ENCODE data around the gene SERINC5. TPM values are rescaled to one million over a fixed set of nuclear protein-coding genes. Genes with fewer than 3 reads are reported as not detected.

Gene SERINC5
- total RNA-seq, 1 donor from 2014 or later = 57.3 TPM

DNA sequence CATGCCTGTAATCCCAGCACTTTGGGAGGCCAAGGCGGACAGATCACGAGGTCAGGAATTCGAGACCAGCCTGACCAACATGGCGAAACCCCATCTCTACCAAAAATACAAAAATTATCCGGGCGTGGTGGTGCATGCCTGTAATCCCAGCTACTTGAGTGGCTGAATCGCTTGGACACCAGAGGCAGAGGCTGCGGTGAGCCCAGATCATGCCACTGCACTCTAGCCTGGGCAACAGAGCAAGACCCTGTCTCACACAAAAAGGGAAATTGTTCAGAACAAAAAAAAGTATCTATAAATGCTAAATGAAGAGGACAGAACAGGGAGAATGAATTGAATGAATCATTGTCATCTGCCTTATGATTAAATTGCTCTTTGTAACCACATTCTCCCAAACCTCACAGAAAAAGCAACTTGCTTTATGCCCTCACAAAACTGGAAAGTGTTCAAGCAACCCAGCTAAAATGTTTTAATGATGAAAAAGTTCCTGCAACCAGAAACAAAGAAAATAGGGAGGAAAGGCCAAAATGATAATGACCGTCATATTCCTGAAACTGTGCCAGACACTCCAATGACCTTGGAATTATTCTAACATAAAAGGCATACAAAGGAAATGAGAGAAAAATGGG, 83.7 kb downstream of the SERINC5 start:
- no peaks in the 10 kb centered on the region for H3K4me1 ChIP-seq (ENCODE audit: insufficient read depth, low read length)
- peaks cover 6% of the 10 kb centered on the region for H3K36me3 ChIP-seq (ENCODE audit: insufficient read depth, low read length)
- no peak for TF ChIP-seq EZH2 (IDR thresholded peaks at IDR 0.05; ENCODE audit: insufficient read depth, low read length)
- TF ChIP-seq, protein P1, sequence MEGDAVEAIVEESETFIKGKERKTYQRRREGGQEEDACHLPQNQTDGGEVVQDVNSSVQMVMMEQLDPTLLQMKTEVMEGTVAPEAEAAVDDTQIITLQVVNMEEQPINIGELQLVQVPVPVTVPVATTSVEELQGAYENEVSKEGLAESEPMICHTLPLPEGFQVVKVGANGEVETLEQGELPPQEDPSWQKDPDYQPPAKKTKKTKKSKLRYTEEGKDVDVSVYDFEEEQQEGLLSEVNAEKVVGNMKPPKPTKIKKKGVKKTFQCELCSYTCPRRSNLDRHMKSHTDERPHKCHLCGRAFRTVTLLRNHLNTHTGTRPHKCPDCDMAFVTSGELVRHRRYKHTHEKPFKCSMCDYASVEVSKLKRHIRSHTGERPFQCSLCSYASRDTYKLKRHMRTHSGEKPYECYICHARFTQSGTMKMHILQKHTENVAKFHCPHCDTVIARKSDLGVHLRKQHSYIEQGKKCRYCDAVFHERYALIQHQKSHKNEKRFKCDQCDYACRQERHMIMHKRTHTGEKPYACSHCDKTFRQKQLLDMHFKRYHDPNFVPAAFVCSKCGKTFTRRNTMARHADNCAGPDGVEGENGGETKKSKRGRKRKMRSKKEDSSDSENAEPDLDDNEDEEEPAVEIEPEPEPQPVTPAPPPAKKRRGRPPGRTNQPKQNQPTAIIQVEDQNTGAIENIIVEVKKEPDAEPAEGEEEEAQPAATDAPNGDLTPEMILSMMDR (IDR thresholded peaks at IDR 0.05; ENCODE audit: insufficient read depth, low read depth, low read length) = no peak
- no peak for FAIRE-seq
- Mint-ChIP-seq H3K27me3 (ENCODE audit: low read depth, unreplicated experiment) (no peaks in the 10 kb centered on the region), H3K4me1 (ENCODE audit: low read depth, unreplicated experiment) (no peaks in the 10 kb centered on the region), H3K27ac (ENCODE audit: unreplicated experiment) (no peak overlapping the region), H3K36me3 (ENCODE audit: low read depth, unreplicated experiment) (peaks cover 29% of the 10 kb centered on the region), H3K9me3 (ENCODE audit: unreplicated experiment) (no peaks in the 10 kb centered on the region), H3K4me3 (ENCODE audit: unreplicated experiment) (no peak overlapping the region)
- no peaks in the 10 kb centered on the region for H3K79me2 ChIP-seq (ENCODE audit: insufficient read depth, low read length)
- DNase-seq (ENCODE audit: low read depth) = peak; percentile 56
- no peak overlapping the region for H3K27ac ChIP-seq (ENCODE audit: low read depth, low read length)
- no peaks in the 10 kb centered on the region for H4K20me1 ChIP-seq (ENCODE audit: insufficient read depth, low read length)
- H3K9me3 ChIP-seq (ENCODE audit: insufficient read depth, low read depth, low read length) = no peaks in the 10 kb centered on the region
- H3K4me2 ChIP-seq (ENCODE audit: low read length) = no peak overlapping the region
- no peaks in the 10 kb centered on the region for H3K27me3 ChIP-seq (ENCODE audit: insufficient read depth, low read length)
- H2AFZ ChIP-seq (ENCODE audit: low read depth, low read length) = no peak overlapping the region
- no peak overlapping the region for H3K9ac ChIP-seq (ENCODE audit: low read length)
- no peak overlapping the region for H3K4me3 ChIP-seq (ENCODE audit: insufficient read depth, low read depth, low read length)

DNA sequence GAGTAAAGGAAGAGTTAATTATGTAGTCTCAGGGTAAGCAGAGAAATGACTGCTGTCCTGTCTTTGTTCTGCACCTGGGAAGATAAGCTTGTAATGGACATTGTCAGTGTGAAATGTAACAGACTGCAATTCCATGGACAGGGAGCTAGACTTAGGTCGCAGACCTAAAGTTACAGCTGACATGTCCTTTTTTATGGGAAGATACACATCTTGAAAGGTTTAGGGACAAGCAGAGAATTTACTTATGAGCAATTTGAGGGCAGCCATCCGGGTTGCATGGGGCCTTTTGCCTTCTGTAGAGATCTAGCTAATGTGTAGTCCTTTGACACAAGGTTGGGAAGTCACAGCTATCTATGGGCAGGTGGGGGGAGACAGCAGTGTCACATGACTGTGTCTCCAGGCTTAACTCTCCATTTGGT, 85.7 kb downstream of the SERINC5 start:
- Histone ChIP-seq H3K4me2 (ENCODE audit: low read length) (no peak overlapping the region), H3K27me3 (ENCODE audit: insufficient read depth, low read length) (no peaks in the 10 kb centered on the region), H4K20me1 (ENCODE audit: insufficient read depth, low read length) (no peaks in the 10 kb centered on the region), H3K9me3 (ENCODE audit: insufficient read depth, low read depth, low read length) (no peaks in the 10 kb centered on the region), H3K4me3 (ENCODE audit: insufficient read depth, low read depth, low read length) (no peak overlapping the region), H3K79me2 (ENCODE audit: insufficient read depth, low read length) (no peaks in the 10 kb centered on the region), H2AFZ (ENCODE audit: low read depth, low read length) (no peak overlapping the region), H3K36me3 (ENCODE audit: insufficient read depth, low read length) (peaks cover 6% of the 10 kb centered on the region), H3K9ac (ENCODE audit: low read length) (no peak overlapping the region), H3K4me1 (ENCODE audit: insufficient read depth, low read length) (no peaks in the 10 kb centered on the region), H3K27ac (ENCODE audit: low read depth, low read length) (no peak overlapping the region)
- no peak for DNase-seq (ENCODE audit: low read depth)
- Mint-ChIP-seq H3K27ac (ENCODE audit: unreplicated experiment) (peak overlapping the region; percentile 31), H3K36me3 (ENCODE audit: low read depth, unreplicated experiment) (peaks cover 26% of the 10 kb centered on the region), H3K4me1 (ENCODE audit: low read depth, unreplicated experiment) (no peaks in the 10 kb centered on the region), H3K4me3 (ENCODE audit: unreplicated experiment) (no peak overlapping the region), H3K27me3 (ENCODE audit: low read depth, unreplicated experiment) (no peaks in the 10 kb centered on the region), H3K9me3 (ENCODE audit: unreplicated experiment) (no peaks in the 10 kb centered on the region)
- no peak for FAIRE-seq
- TF ChIP-seq, protein P1 (IDR thresholded peaks at IDR 0.05; ENCODE audit: insufficient read depth, low read depth, low read length) = no peak
- TF ChIP-seq EZH2 (IDR thresholded peaks at IDR 0.05; ENCODE audit: insufficient read depth, low read length) = no peak

DNA sequence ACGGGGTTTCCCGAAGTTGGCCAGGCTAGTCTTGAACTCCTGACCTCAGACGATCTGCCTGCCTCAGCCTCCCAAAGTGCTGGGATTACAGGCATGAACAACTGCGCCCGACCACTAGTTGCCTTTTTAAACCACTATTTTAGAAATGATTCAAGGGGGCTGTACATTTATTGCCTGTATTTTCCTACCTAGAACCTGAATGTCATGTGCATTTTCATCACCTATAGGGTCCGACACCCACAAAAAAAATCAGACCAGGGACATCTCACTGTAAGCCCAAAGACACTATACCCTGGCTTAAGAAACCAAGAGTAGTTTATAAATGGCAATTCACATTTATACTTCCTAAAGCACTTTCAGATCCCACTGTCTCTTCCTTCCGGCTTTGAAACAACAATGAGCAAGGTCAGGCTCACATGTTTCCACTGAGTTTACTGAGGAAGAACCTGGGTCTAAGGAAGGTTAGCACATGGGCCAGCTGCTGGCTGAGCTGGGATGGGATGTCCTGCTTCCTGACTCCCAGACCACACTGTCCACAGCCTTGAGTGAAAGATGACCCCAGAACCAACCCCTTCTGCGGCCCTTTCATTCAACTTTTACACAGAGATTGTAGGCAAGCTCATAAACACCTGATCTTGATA, 87.3 kb downstream of the SERINC5 start:
- Histone ChIP-seq H3K4me3 (ENCODE audit: insufficient read depth, low read depth, low read length) (no peak overlapping the region), H3K36me3 (ENCODE audit: insufficient read depth, low read length) (peaks cover 6% of the 10 kb centered on the region), H3K4me2 (ENCODE audit: low read length) (no peak overlapping the region), H3K9me3 (ENCODE audit: insufficient read depth, low read depth, low read length) (no peaks in the 10 kb centered on the region), H3K27ac (ENCODE audit: low read depth, low read length) (no peak overlapping the region), H3K4me1 (ENCODE audit: insufficient read depth, low read length) (no peaks in the 10 kb centered on the region), H3K27me3 (ENCODE audit: insufficient read depth, low read length) (no peaks in the 10 kb centered on the region), H2AFZ (ENCODE audit: low read depth, low read length) (no peak overlapping the region), H3K79me2 (ENCODE audit: insufficient read depth, low read length) (no peaks in the 10 kb centered on the region), H4K20me1 (ENCODE audit: insufficient read depth, low read length) (no peaks in the 10 kb centered on the region), H3K9ac (ENCODE audit: low read length) (no peak overlapping the region)
- Mint-ChIP-seq H3K4me1 (ENCODE audit: low read depth, unreplicated experiment) (no peaks in the 10 kb centered on the region), H3K27ac (ENCODE audit: unreplicated experiment) (no peak overlapping the region), H3K27me3 (ENCODE audit: low read depth, unreplicated experiment) (no peaks in the 10 kb centered on the region), H3K4me3 (ENCODE audit: unreplicated experiment) (no peak overlapping the region), H3K9me3 (ENCODE audit: unreplicated experiment) (no peaks in the 10 kb centered on the region), H3K36me3 (ENCODE audit: low read depth, unreplicated experiment) (peaks cover 21% of the 10 kb centered on the region)
- FAIRE-seq (no peak), DNase-seq (ENCODE audit: low read depth) (no peak)
- TF ChIP-seq, protein P1 (IDR thresholded peaks at IDR 0.05; ENCODE audit: insufficient read depth, low read depth, low read length) = no peak
- TF ChIP-seq EZH2 (IDR thresholded peaks at IDR 0.05; ENCODE audit: insufficient read depth, low read length) = no peak

All from astrocyte (in vitro differentiated cells and primary cell).